Bronchial epithelial cell (primary cell): ENCODE measurements around the gene YDJC. TPM values are rescaled to one million over a fixed set of nuclear protein-coding genes. Genes with fewer than 3 reads are reported as not detected.

Source experiments
- DNase-seq: peaks from one replicate; pipeline ENCODE4 v3.0.0-alpha.2; 2010; ENCODE audit warnings: low read depth
- FAIRE-seq: peaks from 2 replicates; lab custom pipeline; 2011; peaks lifted over from hg19 to GRCh38; lab: Jason Lieb, UNC
- H3K27me3 ChIP-seq: 2 replicates; pipeline ENCODE4 v1.5.1; 2011; ENCODE audit warnings: low read length; ENCODE audit not compliant: control insufficient read depth, insufficient read depth
- H3K36me3 ChIP-seq: 2 replicates; pipeline ENCODE4 v1.5.1; 2011; ENCODE audit warnings: low read length; ENCODE audit not compliant: control insufficient read depth, insufficient read depth
- H3K4me3 ChIP-seq: 2 replicates; pipeline ENCODE4 v1.5.1; 2011; ENCODE audit warnings: mild to moderate bottlenecking, low read depth, low read length, control low read depth
- CTCF ChIP-seq: IDR thresholded peaks from 2 replicates; pipeline ENCODE4 v1.5.1; 2011; ENCODE audit warnings: mild to moderate bottlenecking, moderate library complexity, low read length, control low read depth, inconsistent platforms; ENCODE audit not compliant: insufficient read depth, severe bottlenecking
- total RNA-seq: library from RNA; depleted of rRNA; stranded (reverse); fragments of >200 nt; gene quantifications from 2 replicates; pipeline ENCODE4 v1.2.1, GENCODE V29; 2014

YDJC gene
- total RNA-seq, 1 donor from 2014 or later = 67.9 TPM

- DNase-seq (no peak), FAIRE-seq (no peak)
- Histone ChIP-seq H3K27me3 (no peaks in the 10 kb centered on the region), H3K4me3 (no peak overlapping the region), H3K36me3 (peaks cover 14% of the 10 kb centered on the region)
- TF ChIP-seq CTCF = no peak
These were observed 34.9 kb downstream of the YDJC start for GRCh38 chr22:21594865-21595452.

GRCh38 chr22:21593406-21594232 is 36.2 kb downstream of the YDJC start:
- DNase-seq (no peak), FAIRE-seq (no peak)
- no peaks in the 10 kb centered on the region for H3K27me3 ChIP-seq
- TF ChIP-seq CTCF = peak; percentile 49
- H3K4me3 ChIP-seq = no peak overlapping the region
- peaks cover 13% of the 10 kb centered on the region for H3K36me3 ChIP-seq

- DNase-seq = no peak
- Histone ChIP-seq H3K36me3 (peaks cover 17% of the 10 kb centered on the region), H3K4me3 (no peak overlapping the region), H3K27me3 (no peaks in the 10 kb centered on the region)
- no peak for FAIRE-seq
- no peak for TF ChIP-seq CTCF
These were observed 37.4 kb downstream of the YDJC start for GRCh38 chr22:21592422-21592821.

GRCh38 chr22:21591695-21592094 is 38.1 kb downstream of the YDJC start:
- DNase-seq (no peak), FAIRE-seq (no peak)
- no peak for TF ChIP-seq CTCF
- Histone ChIP-seq H3K36me3 (peaks cover 17% of the 10 kb centered on the region), H3K27me3 (no peaks in the 10 kb centered on the region), H3K4me3 (no peak overlapping the region)

GRCh38 chr22:21590809-21591641 is 38.8 kb downstream of the YDJC start:
- no peak for TF ChIP-seq CTCF
- DNase-seq (no peak), FAIRE-seq (no peak)
- peaks cover 17% of the 10 kb centered on the region for H3K36me3 ChIP-seq
- H3K4me3 ChIP-seq = no peak overlapping the region
- no peaks in the 10 kb centered on the region for H3K27me3 ChIP-seq
